Tibial nerve (tissue), 4 donors: ENCODE measurements around the gene DNAJC13. TPM values are rescaled to one million over a fixed set of nuclear protein-coding genes. Genes with fewer than 3 reads are reported as not detected.

Experiments
- DNase-seq, 2 donors: peaks; one replicate each; pipeline ENCODE4 v3.0.0-alpha.2; 2019; ENCODE audit warnings: low spot score in 2 of 2
- H3K27ac ChIP-seq, 4 donors: fragments of 200-600 bp; sonication (generic) in 3 of 4; one replicate each; pipeline ENCODE4 v1.5.1; 2017 to 2019; ENCODE audit warnings: mild to moderate bottlenecking in 1 of 4
- H3K27me3 ChIP-seq, 2 donors: fragments of 200-600 bp; sonication (generic) in 1 of 2; one replicate each; pipeline versions ENCODE4 v1.5.1 to v1.6.0; 2017 to 2019
- H3K36me3 ChIP-seq, 3 donors: fragments of 200-600 bp; sonication (generic); one replicate each; pipeline ENCODE4 v1.5.1; 2018 to 2019
- H3K4me1 ChIP-seq, 4 donors: fragments of 200-600 bp; sonication (generic) in 3 of 4; one replicate each; pipeline ENCODE4 v1.5.1; 2017 to 2019
- H3K4me3 ChIP-seq, 4 donors: fragments of 200-600 bp; sonication (generic) in 3 of 4; one replicate each; pipeline ENCODE4 v1.5.1; 2017 to 2019; ENCODE audit warnings: mild to moderate bottlenecking in 1 of 4, moderate library complexity in 1 of 4
- H3K9me3 ChIP-seq, 4 donors: fragments of 200-600 bp; sonication (generic) in 3 of 4; one replicate each; pipeline ENCODE4 v1.5.1; 2017 to 2019
- EP300 ChIP-seq, 2 donors: sonication (generic); formaldehyde crosslinking; IDR thresholded peaks; one replicate each; pipeline ENCODE4 v1.6.1; 2017; ENCODE audit warnings: antibody characterized with exemption in 2 of 2, mild to moderate bottlenecking in 1 of 2
- POLR2A ChIP-seq, 2 donors: fragments of 450-650 bp; IDR thresholded peaks; one replicate each; pipeline ENCODE4 v1.6.1; 2017; ENCODE audit warnings: antibody characterized with exemption in 2 of 2, mild to moderate bottlenecking in 2 of 2, moderate library complexity in 2 of 2
- WGBS, 2 donors: methylation state at CpG; one replicate each; pipeline ENCODE4 v1.1.5; 2018; 5-methylcytosine and 5-hydroxymethylcytosine counted together
- total RNA-seq, 4 donors: library from RNA; depleted of rRNA; stranded (reverse); fragments of >200 nt; gene quantifications; one replicate each; pipeline ENCODE4 v1.1.0, GENCODE V29; 2016
- TF ChIP-seq, protein P1 (sequence below), 5 experiments: fragments of 200-600 bp in 3 of 5; fragments of 450-650 bp in 2 of 5; sonication (generic) in 3 of 5; IDR thresholded peaks; one replicate each; pipeline ENCODE4 v1.5.1; 2016 to 2019; ENCODE audit warnings: antibody characterized with exemption in 5 of 5, mild to moderate bottlenecking in 3 of 5, moderate library complexity in 2 of 5

The DNAJC13 gene
- total RNA-seq, 4 donors from 2014 or later, result 43.3 to 62.8 (median 56.0) TPM

DNA sequence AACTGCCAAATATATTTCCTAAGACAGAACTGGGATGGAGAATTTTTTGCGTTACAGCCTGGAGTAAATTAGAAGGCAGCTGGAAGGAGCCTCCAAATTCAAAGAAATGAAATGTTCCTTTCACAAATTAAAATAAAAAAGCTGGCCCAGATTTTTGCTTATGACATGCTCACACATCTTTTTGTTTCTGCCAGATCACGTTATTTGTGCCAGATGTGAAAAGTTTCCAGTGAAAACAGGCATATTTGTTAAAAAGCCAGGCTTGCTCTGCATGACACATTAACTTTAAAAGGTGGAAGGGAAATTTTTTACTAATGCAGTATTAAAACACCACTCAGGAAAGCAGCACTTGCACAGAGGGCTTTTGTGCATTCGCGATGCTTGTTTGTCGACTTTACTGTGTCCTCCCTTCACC lies 156.5 kb downstream of the DNAJC13 start:
- TF ChIP-seq EP300 (IDR thresholded peaks at IDR 0.05) (peak in 1 of 2 donors; percentile 47), POLR2A (IDR thresholded peaks at IDR 0.05) (no peak)
- no peak for DNase-seq

DNA sequence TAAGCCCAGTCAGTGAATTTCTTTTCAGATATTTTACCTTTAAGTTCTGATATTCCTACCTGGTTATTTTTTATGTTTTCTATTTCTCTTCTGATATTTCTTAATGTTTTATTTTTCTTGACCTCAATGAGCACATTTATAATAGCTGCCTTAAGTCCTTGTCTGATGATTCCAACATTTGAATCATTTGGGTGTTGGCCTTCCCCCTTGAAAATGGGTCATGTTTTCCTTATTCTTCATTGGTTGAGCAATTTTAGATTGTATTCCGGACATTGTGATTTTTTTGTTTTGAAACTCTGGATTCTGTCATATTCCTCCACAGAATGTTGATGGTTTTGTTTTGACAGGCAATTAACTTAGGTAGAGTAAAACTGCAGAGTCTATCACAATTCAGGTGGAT lies 170.1 kb downstream of the DNAJC13 start:
- no peak overlapping the region for H3K27ac ChIP-seq
- H3K4me1 ChIP-seq, result no peaks in the 10 kb centered on the region
- no peaks in the 10 kb centered on the region for H3K9me3 ChIP-seq
- H3K27me3 ChIP-seq, result no peaks in the 10 kb centered on the region
- TF ChIP-seq EP300 (IDR thresholded peaks at IDR 0.05) (no peak), POLR2A (IDR thresholded peaks at IDR 0.05) (no peak)
- TF ChIP-seq, protein P1, sequence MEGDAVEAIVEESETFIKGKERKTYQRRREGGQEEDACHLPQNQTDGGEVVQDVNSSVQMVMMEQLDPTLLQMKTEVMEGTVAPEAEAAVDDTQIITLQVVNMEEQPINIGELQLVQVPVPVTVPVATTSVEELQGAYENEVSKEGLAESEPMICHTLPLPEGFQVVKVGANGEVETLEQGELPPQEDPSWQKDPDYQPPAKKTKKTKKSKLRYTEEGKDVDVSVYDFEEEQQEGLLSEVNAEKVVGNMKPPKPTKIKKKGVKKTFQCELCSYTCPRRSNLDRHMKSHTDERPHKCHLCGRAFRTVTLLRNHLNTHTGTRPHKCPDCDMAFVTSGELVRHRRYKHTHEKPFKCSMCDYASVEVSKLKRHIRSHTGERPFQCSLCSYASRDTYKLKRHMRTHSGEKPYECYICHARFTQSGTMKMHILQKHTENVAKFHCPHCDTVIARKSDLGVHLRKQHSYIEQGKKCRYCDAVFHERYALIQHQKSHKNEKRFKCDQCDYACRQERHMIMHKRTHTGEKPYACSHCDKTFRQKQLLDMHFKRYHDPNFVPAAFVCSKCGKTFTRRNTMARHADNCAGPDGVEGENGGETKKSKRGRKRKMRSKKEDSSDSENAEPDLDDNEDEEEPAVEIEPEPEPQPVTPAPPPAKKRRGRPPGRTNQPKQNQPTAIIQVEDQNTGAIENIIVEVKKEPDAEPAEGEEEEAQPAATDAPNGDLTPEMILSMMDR (IDR thresholded peaks at IDR 0.05), result no peak
- no peak overlapping the region for H3K4me3 ChIP-seq
- peaks cover 0 to 35% (median 0%) of the 10 kb centered on the region in 3 donors for H3K36me3 ChIP-seq
- no peak for DNase-seq
- 88 to 90% methylated on average over 1 of the region's 1 CpG for WGBS, 2 donors

More for the DNA sequence above, 156.5 kb downstream of the DNAJC13 start:
- peak overlapping the region in 2 of 4 donors; percentile 27 to 65 for H3K27ac ChIP-seq
- peaks cover 0 to 64% (median 0%) of the 10 kb centered on the region in 3 donors for H3K36me3 ChIP-seq
- H3K4me3 ChIP-seq, result no peak overlapping the region
- 36 to 41% methylated on average over 5 of the region's 5 CpGs for WGBS, 2 donors
- peaks cover 0 to 5% (median 0%) of the 10 kb centered on the region in 4 donors for H3K9me3 ChIP-seq
- H3K27me3 ChIP-seq, result no peaks in the 10 kb centered on the region
- H3K4me1 ChIP-seq, result peaks cover 0 to 18% (median 0%) of the 10 kb centered on the region in 4 donors

Other genes starting within 250 kb of the DNAJC13 start
- gene ACP3, start 100.1 kb upstream of the DNAJC13 start, total RNA-seq, result 1 to 10 TPM in 2 of 4 donors, under 1 TPM in 1, not detected in 1; 0.42 to 5.0 (median 3.3) TPM
- gene ACKR4, start 179.8 kb downstream of the DNAJC13 start, total RNA-seq, result 1 to 10 TPM in 1 of 4 donors, under 1 TPM in 2, not detected in 1; 0.22 to 1.0 (median 0.59) TPM
- 10 to 100 TPM; 39.2 to 69.9 (median 59.4) TPM for gene ACAD11, start 242.3 kb downstream of the DNAJC13 start, total RNA-seq
- gene UBA5, start 242.8 kb downstream of the DNAJC13 start, total RNA-seq, result 10 to 100 TPM; 19.9 to 50.9 (median 34.4) TPM